Peyer's patch (tissue), 4 donors: ENCODE measurements around the gene CD300H. TPM values are rescaled to one million over a fixed set of nuclear protein-coding genes. Genes with fewer than 3 reads are reported as not detected.

Source experiments
- DNase-seq, 3 donors: peaks; one replicate each; pipeline ENCODE4 v3.0.0-alpha.2; 2017 to 2019
- H3K27ac ChIP-seq, 4 donors: fragments of 200-600 bp; sonication (generic); one replicate each; pipeline ENCODE4 v1.5.1; 2016 to 2019
- H3K27me3 ChIP-seq, 2 donors: fragments of 200-600 bp; sonication (generic); one replicate each; pipeline ENCODE4 v1.5.1; 2019
- H3K36me3 ChIP-seq, 3 donors: fragments of 200-600 bp; sonication (generic); one replicate each; pipeline ENCODE4 v1.5.1; 2016 to 2019
- H3K4me1 ChIP-seq, 4 donors: fragments of 200-600 bp; sonication (generic); one replicate each; pipeline ENCODE4 v1.5.1; 2016 to 2019
- H3K4me3 ChIP-seq, 4 donors: fragments of 200-600 bp; sonication (generic); 1 replicate in 3 of 4; 2 replicates in 1 of 4; pipeline ENCODE4 v1.5.1; 2016 to 2019; ENCODE audit warnings: mild to moderate bottlenecking in 1 of 4
- H3K9me3 ChIP-seq, 4 donors: fragments of 200-600 bp; sonication (generic); one replicate each; pipeline ENCODE4 v1.5.1; 2016 to 2019; ENCODE audit warnings: mild to moderate bottlenecking in 1 of 4
- CTCF ChIP-seq, 6 experiments: fragments of 450-650 bp in 4 of 6; fragments of 200-600 bp in 2 of 6; sonication (generic) in 1 of 6; IDR thresholded peaks; one replicate each; pipeline ENCODE4 v1.5.1; 2017 to 2019; ENCODE audit warnings: antibody characterized with exemption in 6 of 6, mild to moderate bottlenecking in 3 of 6, moderate library complexity in 1 of 6
- POLR2A ChIP-seq, 2 donors: fragments of 450-650 bp; IDR thresholded peaks; one replicate each; pipeline ENCODE4 v1.5.1; 2017; ENCODE audit warnings: antibody characterized with exemption in 2 of 2, mild to moderate bottlenecking in 2 of 2, moderate library complexity in 2 of 2
- total RNA-seq, 4 donors: library from RNA; depleted of rRNA; stranded (reverse); fragments of >200 nt; gene quantifications; one replicate each; pipeline ENCODE4 v1.1.0, GENCODE V29; 2016

Gene CD300H
- total RNA-seq, 4 donors from 2014 or later: not detected

- no peaks in the 10 kb centered on the region for H3K27me3 ChIP-seq
- H3K4me3 ChIP-seq: no peak overlapping the region
- no peaks in the 10 kb centered on the region for H3K36me3 ChIP-seq
- DNase-seq: no peak
- no peak overlapping the region for H3K27ac ChIP-seq
- H3K9me3 ChIP-seq: no peaks in the 10 kb centered on the region
- no peaks in the 10 kb centered on the region for H3K4me1 ChIP-seq
- TF ChIP-seq CTCF (IDR thresholded peaks at IDR 0.05) (no peak), POLR2A (IDR thresholded peaks at IDR 0.05) (no peak)
Observed at GRCh38 chr17:74595037-74595750, 27.9 kb upstream of the CD300H start.

- Histone ChIP-seq H3K4me1 (no peaks in the 10 kb centered on the region), H3K27ac (no peak within 1 kb of the TSS), H3K36me3 (no peaks in the 10 kb centered on the region), H3K4me3 (no peak within 1 kb of the TSS), H3K27me3 (no peaks in the 10 kb centered on the region), H3K9me3 (no peaks in the 10 kb centered on the region)
- peak in 1 of 3 donors; percentile 23 for DNase-seq
- TF ChIP-seq CTCF (IDR thresholded peaks at IDR 0.05): no peak
- TF ChIP-seq POLR2A (IDR thresholded peaks at IDR 0.05): no peak
Observed at GRCh38 chr17:74592087-74592990, 25.0 kb upstream of the CD300H start, which contains the start of gene CD300LD. CD300LD (minus strand) TSS chr17:74592283; CDS start chr17:74592202, 81 bp downstream.

GRCh38 chr17:74591503-74591902 is 24.2 kb upstream of the CD300H start:
- TF ChIP-seq POLR2A (IDR thresholded peaks at IDR 0.05) (no peak), CTCF (IDR thresholded peaks at IDR 0.05) (no peak)
- no peaks in the 10 kb centered on the region for H3K36me3 ChIP-seq
- no peaks in the 10 kb centered on the region for H3K4me1 ChIP-seq

GRCh38 chr17:74585711-74586110 is 18.4 kb upstream of the CD300H start:
- H3K27me3 ChIP-seq: no peaks in the 10 kb centered on the region
- no peaks in the 10 kb centered on the region for H3K9me3 ChIP-seq
- no peaks in the 10 kb centered on the region for H3K4me1 ChIP-seq
- H3K4me3 ChIP-seq: no peak overlapping the region
- no peak overlapping the region for H3K27ac ChIP-seq
- H3K36me3 ChIP-seq: no peaks in the 10 kb centered on the region
- no peak for TF ChIP-seq CTCF (IDR thresholded peaks at IDR 0.05)
- TF ChIP-seq POLR2A (IDR thresholded peaks at IDR 0.05): no peak
- no peak for DNase-seq

More at GRCh38 chr17:74591503-74591902, 24.2 kb upstream of the CD300H start:
- H3K27me3 ChIP-seq: no peaks in the 10 kb centered on the region
- H3K4me3 ChIP-seq: no peak overlapping the region
- no peak for DNase-seq
- H3K9me3 ChIP-seq: no peaks in the 10 kb centered on the region
- no peak overlapping the region for H3K27ac ChIP-seq

GRCh38 chr17:74584292-74585060 is 17.2 kb upstream of the CD300H start:
- no peak for TF ChIP-seq CTCF (IDR thresholded peaks at IDR 0.05)
- TF ChIP-seq POLR2A (IDR thresholded peaks at IDR 0.05): no peak
- Histone ChIP-seq H3K4me3 (no peak overlapping the region), H3K36me3 (no peaks in the 10 kb centered on the region), H3K27me3 (no peaks in the 10 kb centered on the region), H3K9me3 (no peaks in the 10 kb centered on the region), H3K4me1 (no peaks in the 10 kb centered on the region), H3K27ac (peak overlapping the region in 1 of 4 donors; percentile 35)
- peak in 1 of 3 donors; percentile 43 for DNase-seq
